Measurements from ENCODE around the gene STAG1. TPM values are rescaled to one million over a fixed set of nuclear protein-coding genes. Genes with fewer than 3 reads are reported as not detected.

The STAG1 gene
- total and polyA plus RNA-seq, 9 of the 15 experiments (the other 6 are each of a cell fraction or from before 2014, with no cell fraction given), result 2.7 to 17.7 (median 8.8) TPM

DNA sequence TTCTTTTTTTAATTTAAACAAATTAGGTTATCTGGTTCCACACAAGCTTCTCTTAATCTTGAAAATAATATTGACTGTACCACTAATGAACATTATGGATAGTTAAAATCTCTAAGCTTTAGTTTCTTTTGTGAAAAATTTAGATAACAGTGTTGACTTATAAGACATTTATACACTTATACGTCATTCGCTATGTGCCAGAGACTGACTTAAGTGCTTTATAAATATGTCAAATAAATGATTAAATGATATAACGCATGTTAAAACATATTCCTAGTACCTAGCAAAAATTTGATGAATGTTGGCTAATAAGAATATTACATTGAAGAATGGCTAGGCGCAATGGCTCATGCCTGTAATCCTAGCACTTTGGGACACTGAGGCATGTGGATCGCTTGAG lies 405.7 kb downstream of the STAG1 start:
- in situ Hi-C loops (cut with MboI) (no loop called here), intact Hi-C loops (cut with micrococcal nuclease) (no loop called here)
- Histone ChIP-seq H3K4me1 (replicated peaks in 1 of 2; ENCODE audit: control insufficient read depth in 2 of 2, insufficient read depth in 2 of 2, low read length in 2 of 2) (peaks cover 0 to 10% of the 10 kb centered on the region in 2 experiments; a peak in 3 of 5 replicates), H3K9me1 (ENCODE audit: control insufficient read depth, insufficient read depth, low read length) (no peaks in the 10 kb centered on the region), H3K27ac (ENCODE audit: extremely low read depth, low read depth, low read length) (no peak overlapping the region), H3K4me2 (ENCODE audit: insufficient read depth, low read length) (no peak overlapping the region), H3K9ac (ENCODE audit: insufficient read depth in 1 of 2, low read depth in 2 of 2, low read length in 2 of 2) (no peak overlapping the region), H3K4me3 (no peak overlapping the region), H2AFZ (ENCODE audit: low read depth, low read length) (no peak overlapping the region), H3K36me3 (ENCODE audit: control insufficient read depth, insufficient read depth, low read length) (no peaks in the 10 kb centered on the region), H4K20me1 (replicated peaks; ENCODE audit: control insufficient read depth, insufficient read depth, low read length) (no peaks in the 10 kb centered on the region; the same call in 1 of the 2 replicates), H3K27me3 (ENCODE audit: control insufficient read depth in 2 of 2, insufficient read depth in 2 of 2, low read length in 2 of 2) (no peaks in the 10 kb centered on the region), H3K9me3 (replicated peaks; ENCODE audit: control insufficient read depth, insufficient read depth, low read depth, low read length) (no peaks in the 10 kb centered on the region), H3K79me2 (ENCODE audit: control insufficient read depth, insufficient read depth, low read length) (no peaks in the 10 kb centered on the region)
- POLR2A ChIA-PET, result no interaction called here
- DNase-seq (ENCODE audit: extremely low read depth in 1 of 4, low spot score in 3 of 4), result no peak
- TF ChIP-seq TAF15 (IDR thresholded peaks at IDR 0.05; ENCODE audit: low read depth, low read length) (no peak), HOXB6 (CRISPR knock-in tag; IDR thresholded peaks at IDR 0.05; ENCODE audit: borderline replicate concordance) (no peak), HDAC8 (tag; IDR thresholded peaks at IDR 0.05) (no peak), FOXA3 (CRISPR knock-in tag; conservative IDR thresholded peaks at IDR 0.05 in 1 of 2, IDR thresholded peaks at IDR 0.05 in 1 of 2) (no peak), HMG20B (CRISPR knock-in tag; IDR thresholded peaks at IDR 0.05) (no peak), PTTG1 (tag; IDR thresholded peaks at IDR 0.05; ENCODE audit: low read depth) (no peak)
- TF ChIP-seq, protein P1, sequence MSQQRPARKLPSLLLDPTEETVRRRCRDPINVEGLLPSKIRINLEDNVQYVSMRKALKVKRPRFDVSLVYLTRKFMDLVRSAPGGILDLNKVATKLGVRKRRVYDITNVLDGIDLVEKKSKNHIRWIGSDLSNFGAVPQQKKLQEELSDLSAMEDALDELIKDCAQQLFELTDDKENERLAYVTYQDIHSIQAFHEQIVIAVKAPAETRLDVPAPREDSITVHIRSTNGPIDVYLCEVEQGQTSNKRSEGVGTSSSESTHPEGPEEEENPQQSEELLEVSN (IDR thresholded peaks at IDR 0.05; ENCODE audit: borderline replicate concordance in 1 of 2, extremely low read depth in 1 of 2, insufficient read depth in 1 of 2, insufficient read length in 1 of 2, low read depth in 1 of 2, low read length in 1 of 2, poor library complexity in 1 of 2, severe bottlenecking in 1 of 2), result no peak
- TF ChIP-seq, protein P2, sequence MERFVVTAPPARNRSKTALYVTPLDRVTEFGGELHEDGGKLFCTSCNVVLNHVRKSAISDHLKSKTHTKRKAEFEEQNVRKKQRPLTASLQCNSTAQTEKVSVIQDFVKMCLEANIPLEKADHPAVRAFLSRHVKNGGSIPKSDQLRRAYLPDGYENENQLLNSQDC (CRISPR knock-in tag; IDR thresholded peaks at IDR 0.05), result no peak
- TF ChIP-seq, protein P3, sequence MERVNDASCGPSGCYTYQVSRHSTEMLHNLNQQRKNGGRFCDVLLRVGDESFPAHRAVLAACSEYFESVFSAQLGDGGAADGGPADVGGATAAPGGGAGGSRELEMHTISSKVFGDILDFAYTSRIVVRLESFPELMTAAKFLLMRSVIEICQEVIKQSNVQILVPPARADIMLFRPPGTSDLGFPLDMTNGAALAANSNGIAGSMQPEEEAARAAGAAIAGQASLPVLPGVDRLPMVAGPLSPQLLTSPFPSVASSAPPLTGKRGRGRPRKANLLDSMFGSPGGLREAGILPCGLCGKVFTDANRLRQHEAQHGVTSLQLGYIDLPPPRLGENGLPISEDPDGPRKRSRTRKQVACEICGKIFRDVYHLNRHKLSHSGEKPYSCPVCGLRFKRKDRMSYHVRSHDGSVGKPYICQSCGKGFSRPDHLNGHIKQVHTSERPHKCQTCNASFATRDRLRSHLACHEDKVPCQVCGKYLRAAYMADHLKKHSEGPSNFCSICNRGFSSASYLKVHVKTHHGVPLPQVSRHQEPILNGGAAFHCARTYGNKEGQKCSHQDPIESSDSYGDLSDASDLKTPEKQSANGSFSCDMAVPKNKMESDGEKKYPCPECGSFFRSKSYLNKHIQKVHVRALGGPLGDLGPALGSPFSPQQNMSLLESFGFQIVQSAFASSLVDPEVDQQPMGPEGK (CRISPR knock-in tag; IDR thresholded peaks at IDR 0.05; ENCODE audit: borderline replicate concordance), result no peak
- TF ChIP-seq, protein P4, sequence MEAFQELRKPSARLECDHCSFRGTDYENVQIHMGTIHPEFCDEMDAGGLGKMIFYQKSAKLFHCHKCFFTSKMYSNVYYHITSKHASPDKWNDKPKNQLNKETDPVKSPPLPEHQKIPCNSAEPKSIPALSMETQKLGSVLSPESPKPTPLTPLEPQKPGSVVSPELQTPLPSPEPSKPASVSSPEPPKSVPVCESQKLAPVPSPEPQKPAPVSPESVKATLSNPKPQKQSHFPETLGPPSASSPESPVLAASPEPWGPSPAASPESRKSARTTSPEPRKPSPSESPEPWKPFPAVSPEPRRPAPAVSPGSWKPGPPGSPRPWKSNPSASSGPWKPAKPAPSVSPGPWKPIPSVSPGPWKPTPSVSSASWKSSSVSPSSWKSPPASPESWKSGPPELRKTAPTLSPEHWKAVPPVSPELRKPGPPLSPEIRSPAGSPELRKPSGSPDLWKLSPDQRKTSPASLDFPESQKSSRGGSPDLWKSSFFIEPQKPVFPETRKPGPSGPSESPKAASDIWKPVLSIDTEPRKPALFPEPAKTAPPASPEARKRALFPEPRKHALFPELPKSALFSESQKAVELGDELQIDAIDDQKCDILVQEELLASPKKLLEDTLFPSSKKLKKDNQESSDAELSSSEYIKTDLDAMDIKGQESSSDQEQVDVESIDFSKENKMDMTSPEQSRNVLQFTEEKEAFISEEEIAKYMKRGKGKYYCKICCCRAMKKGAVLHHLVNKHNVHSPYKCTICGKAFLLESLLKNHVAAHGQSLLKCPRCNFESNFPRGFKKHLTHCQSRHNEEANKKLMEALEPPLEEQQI (IDR thresholded peaks at IDR 0.05), result no peak
- WGBS (ENCODE audit: insufficient coverage, low coverage, missing lambda C conversion rate), result 89% methylated on average over 5 of the region's 5 CpGs
- ATAC-seq, result no peak
- FAIRE-seq, result no peak
- CTCF ChIA-PET (ENCODE audit: low intra/inter-chr PET ratio), result no interaction called here
- BruUV-seq (replicated peaks), result no TSS peak

Measured in K562 (cell line).